ENCODE results near the gene PSMD7.

Gene PSMD7

DNA sequence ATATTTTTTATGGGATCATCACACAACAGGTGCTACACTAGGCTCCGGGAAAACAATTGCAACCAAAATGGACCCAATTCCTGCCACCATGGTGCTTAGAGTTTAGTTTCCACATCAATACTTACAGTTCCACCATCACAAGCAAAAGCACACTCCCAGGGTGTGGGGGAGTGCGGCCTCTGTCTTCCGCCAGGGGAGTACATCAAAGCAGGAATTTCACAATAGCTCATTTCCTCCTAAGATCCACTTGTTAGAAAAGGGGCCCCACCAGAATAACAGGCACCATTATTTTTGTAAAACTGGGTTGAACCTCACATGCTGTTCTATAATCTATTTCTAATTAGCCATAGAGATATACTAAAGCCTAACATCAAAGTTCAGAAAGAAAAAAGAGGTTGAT, 44.3 kb upstream of the PSMD7 start:
- peak; percentile 21 to 66 for DNase-seq (ENCODE audit: low read depth in 1 of 2, low spot score in 1 of 2)
- TF ChIP-seq, protein P1, sequence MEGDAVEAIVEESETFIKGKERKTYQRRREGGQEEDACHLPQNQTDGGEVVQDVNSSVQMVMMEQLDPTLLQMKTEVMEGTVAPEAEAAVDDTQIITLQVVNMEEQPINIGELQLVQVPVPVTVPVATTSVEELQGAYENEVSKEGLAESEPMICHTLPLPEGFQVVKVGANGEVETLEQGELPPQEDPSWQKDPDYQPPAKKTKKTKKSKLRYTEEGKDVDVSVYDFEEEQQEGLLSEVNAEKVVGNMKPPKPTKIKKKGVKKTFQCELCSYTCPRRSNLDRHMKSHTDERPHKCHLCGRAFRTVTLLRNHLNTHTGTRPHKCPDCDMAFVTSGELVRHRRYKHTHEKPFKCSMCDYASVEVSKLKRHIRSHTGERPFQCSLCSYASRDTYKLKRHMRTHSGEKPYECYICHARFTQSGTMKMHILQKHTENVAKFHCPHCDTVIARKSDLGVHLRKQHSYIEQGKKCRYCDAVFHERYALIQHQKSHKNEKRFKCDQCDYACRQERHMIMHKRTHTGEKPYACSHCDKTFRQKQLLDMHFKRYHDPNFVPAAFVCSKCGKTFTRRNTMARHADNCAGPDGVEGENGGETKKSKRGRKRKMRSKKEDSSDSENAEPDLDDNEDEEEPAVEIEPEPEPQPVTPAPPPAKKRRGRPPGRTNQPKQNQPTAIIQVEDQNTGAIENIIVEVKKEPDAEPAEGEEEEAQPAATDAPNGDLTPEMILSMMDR (IDR thresholded peaks at IDR 0.05; ENCODE audit: insufficient read depth, low read length): no peak
- TF ChIP-seq POLR2AphosphoS5 (IDR thresholded peaks at IDR 0.05; ENCODE audit: low read depth): 0 out of 2 replicates have a peak, but pooled peaks have one; percentile 26
- TF ChIP-seq, protein P2, sequence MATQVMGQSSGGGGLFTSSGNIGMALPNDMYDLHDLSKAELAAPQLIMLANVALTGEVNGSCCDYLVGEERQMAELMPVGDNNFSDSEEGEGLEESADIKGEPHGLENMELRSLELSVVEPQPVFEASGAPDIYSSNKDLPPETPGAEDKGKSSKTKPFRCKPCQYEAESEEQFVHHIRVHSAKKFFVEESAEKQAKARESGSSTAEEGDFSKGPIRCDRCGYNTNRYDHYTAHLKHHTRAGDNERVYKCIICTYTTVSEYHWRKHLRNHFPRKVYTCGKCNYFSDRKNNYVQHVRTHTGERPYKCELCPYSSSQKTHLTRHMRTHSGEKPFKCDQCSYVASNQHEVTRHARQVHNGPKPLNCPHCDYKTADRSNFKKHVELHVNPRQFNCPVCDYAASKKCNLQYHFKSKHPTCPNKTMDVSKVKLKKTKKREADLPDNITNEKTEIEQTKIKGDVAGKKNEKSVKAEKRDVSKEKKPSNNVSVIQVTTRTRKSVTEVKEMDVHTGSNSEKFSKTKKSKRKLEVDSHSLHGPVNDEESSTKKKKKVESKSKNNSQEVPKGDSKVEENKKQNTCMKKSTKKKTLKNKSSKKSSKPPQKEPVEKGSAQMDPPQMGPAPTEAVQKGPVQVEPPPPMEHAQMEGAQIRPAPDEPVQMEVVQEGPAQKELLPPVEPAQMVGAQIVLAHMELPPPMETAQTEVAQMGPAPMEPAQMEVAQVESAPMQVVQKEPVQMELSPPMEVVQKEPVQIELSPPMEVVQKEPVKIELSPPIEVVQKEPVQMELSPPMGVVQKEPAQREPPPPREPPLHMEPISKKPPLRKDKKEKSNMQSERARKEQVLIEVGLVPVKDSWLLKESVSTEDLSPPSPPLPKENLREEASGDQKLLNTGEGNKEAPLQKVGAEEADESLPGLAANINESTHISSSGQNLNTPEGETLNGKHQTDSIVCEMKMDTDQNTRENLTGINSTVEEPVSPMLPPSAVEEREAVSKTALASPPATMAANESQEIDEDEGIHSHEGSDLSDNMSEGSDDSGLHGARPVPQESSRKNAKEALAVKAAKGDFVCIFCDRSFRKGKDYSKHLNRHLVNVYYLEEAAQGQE (IDR thresholded peaks at IDR 0.05; ENCODE audit: insufficient replicate concordance, low read depth): no peak
- no peak for TF ChIP-seq SPI1 (IDR thresholded peaks at IDR 0.05; ENCODE audit: borderline replicate concordance, low read depth)
- H3K4me3 ChIP-seq (replicated peaks; ENCODE audit: insufficient read depth, low read length): no peak overlapping the region
- no peaks in the 10 kb centered on the region for H3K27me3 ChIP-seq (ENCODE audit: insufficient read depth, poor library complexity, severe bottlenecking)
- peak overlapping the region; percentile 38 for H3K27ac ChIP-seq (replicated peaks)

DNA sequence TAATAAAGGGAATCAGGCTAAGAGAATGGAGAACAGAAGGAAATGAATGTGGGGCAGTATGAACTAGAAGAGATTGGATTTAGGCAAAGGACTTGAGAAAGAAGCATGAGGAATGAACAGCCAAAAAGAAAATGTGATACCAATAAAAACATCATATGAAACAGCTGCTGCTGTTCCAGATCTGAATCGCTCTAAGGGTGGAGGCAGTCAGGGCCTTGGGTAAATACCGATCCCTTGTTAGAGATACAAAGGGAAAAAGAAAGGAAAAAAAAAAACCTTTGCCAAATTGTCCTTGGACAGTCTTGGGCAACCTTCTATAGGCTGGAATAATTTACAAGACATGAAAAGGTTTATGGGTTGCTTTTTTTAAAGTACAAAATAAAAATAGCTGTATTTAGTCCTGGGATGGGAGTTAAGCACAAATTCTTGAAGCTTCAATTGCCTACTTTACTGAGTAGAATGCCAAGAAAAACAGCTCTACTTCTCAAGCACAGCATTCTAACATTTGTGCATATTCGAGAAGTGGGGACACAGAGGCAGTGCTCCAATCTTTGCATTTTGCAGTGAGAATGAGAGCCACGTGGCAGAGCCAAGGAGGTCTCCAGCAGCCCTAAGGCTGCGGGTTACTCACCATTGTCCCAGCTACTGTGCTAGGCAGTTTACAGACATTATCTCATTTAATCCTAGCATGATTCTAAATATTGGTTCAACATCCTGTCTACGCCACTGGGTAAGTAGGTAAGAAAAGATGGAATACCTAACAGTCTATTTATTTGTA, 43.3 kb upstream of the PSMD7 start:
- no peak overlapping the region for H3K4me3 ChIP-seq (replicated peaks; ENCODE audit: insufficient read depth, low read length)
- TF ChIP-seq, protein P1 (IDR thresholded peaks at IDR 0.05; ENCODE audit: insufficient read depth, low read length): no peak
- TF ChIP-seq, protein P2 (IDR thresholded peaks at IDR 0.05; ENCODE audit: insufficient replicate concordance, low read depth): no peak
- TF ChIP-seq POLR2AphosphoS5 (IDR thresholded peaks at IDR 0.05; ENCODE audit: low read depth): no peak
- no peak for TF ChIP-seq SPI1 (IDR thresholded peaks at IDR 0.05; ENCODE audit: borderline replicate concordance, low read depth)
- TF ChIP-seq GABPA (IDR thresholded peaks at IDR 0.05; ENCODE audit: low read depth): no peak
- H3K27me3 ChIP-seq (ENCODE audit: insufficient read depth, poor library complexity, severe bottlenecking): no peaks in the 10 kb centered on the region
- no peak for DNase-seq (ENCODE audit: low read depth in 1 of 2, low spot score in 1 of 2)
- peak overlapping the region; percentile 38 for H3K27ac ChIP-seq (replicated peaks)

DNA sequence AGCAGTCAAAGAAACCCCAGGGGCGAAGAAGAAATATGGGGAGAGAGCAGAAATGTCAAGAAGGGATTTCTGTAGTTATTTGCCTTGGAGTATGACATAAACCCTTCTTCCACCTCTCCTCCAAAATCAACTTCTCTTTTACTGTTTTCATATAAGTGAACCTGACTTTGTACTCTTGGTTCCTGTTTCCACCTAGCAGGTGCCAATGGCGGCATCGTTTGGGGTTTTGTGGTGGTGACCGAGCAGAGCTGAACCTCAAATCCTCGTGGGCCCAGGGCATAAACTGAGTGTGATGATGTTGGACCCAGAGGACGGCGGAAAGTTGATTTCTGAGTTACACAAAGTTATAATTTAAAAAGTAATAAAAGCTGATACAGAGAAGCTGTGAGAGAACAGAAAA, 39.6 kb upstream of the PSMD7 start:
- no peak for TF ChIP-seq SPI1 (IDR thresholded peaks at IDR 0.05; ENCODE audit: borderline replicate concordance, low read depth)
- no peak for TF ChIP-seq GABPA (IDR thresholded peaks at IDR 0.05; ENCODE audit: low read depth)
- TF ChIP-seq, protein P1 (IDR thresholded peaks at IDR 0.05; ENCODE audit: insufficient read depth, low read length): no peak
- TF ChIP-seq, protein P2 (IDR thresholded peaks at IDR 0.05; ENCODE audit: insufficient replicate concordance, low read depth): no peak
- TF ChIP-seq POLR2AphosphoS5 (IDR thresholded peaks at IDR 0.05; ENCODE audit: low read depth): no peak
- H3K4me3 ChIP-seq (replicated peaks; ENCODE audit: insufficient read depth, low read length): no peak overlapping the region

More for the DNA sequence above, 39.6 kb upstream of the PSMD7 start:
- peak in 1 of 2 experiments; percentile 71 for DNase-seq (ENCODE audit: low read depth in 1 of 2, low spot score in 1 of 2)
- Histone ChIP-seq H3K27ac (replicated peaks) (no peak overlapping the region), H3K27me3 (ENCODE audit: insufficient read depth, poor library complexity, severe bottlenecking) (no peaks in the 10 kb centered on the region)

Measured in HL-60 (cell line).